ENCODE data around the gene IGFL4.

DNA sequence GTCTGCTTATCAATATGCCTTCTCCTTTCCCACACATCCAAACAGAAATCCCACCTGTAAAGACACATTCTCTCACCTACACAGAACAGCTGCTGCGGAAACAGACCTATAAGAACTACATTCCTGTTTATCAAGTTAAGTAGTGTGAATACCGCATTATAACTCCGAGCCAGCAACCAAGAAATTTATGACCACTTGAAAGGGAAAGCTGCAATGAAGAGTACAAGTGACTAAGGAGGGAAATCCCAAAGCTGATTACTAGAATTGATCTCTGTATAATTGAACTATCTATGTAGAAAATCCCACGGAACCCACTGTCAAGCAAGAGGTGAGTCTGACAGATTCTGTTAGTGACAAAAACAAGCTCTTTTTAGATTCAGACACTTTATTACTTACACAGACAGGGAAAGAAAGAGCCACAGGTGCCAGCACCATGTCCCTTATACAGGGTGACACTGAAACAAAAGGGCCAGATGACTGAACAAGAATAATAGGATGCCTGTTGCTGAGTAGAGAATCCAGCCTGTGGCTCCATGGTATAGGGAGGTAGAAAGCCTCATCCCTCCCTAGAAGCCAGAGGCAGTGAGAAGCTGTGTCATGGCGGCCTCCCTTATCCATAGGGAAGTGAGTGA is 1.6 kb upstream of the IGFL4 start:
- TF ChIP-seq EZH2 (IDR thresholded peaks at IDR 0.05; ENCODE audit: borderline replicate concordance) (no peak), EZH2phosphoT487 (IDR thresholded peaks at IDR 0.05; ENCODE audit: low read depth, severe bottlenecking, unreplicated experiment) (no peak)
- TF ChIP-seq, protein P1, sequence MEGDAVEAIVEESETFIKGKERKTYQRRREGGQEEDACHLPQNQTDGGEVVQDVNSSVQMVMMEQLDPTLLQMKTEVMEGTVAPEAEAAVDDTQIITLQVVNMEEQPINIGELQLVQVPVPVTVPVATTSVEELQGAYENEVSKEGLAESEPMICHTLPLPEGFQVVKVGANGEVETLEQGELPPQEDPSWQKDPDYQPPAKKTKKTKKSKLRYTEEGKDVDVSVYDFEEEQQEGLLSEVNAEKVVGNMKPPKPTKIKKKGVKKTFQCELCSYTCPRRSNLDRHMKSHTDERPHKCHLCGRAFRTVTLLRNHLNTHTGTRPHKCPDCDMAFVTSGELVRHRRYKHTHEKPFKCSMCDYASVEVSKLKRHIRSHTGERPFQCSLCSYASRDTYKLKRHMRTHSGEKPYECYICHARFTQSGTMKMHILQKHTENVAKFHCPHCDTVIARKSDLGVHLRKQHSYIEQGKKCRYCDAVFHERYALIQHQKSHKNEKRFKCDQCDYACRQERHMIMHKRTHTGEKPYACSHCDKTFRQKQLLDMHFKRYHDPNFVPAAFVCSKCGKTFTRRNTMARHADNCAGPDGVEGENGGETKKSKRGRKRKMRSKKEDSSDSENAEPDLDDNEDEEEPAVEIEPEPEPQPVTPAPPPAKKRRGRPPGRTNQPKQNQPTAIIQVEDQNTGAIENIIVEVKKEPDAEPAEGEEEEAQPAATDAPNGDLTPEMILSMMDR (IDR thresholded peaks at IDR 0.05; ENCODE audit: poor library complexity) = no peak

Data from hepatocyte (in vitro differentiated cells).